Uterus (tissue), 2 donors: ENCODE data around the gene TCF4.

ENCODE experiments used
- CTCF ChIP-seq, 4 experiments: fragments of 200-600 bp in 2 of 4; fragments of 450-650 bp in 2 of 4; sonication (generic) in 2 of 4; IDR thresholded peaks; one replicate each; pipeline ENCODE4 v1.5.1; 2016 to 2019; ENCODE audit warnings: antibody characterized with exemption in 4 of 4, mild to moderate bottlenecking in 2 of 4, moderate library complexity in 1 of 4
- POLR2A ChIP-seq, 2 donors: fragments of 450-650 bp; IDR thresholded peaks; one replicate each; pipeline ENCODE4 v1.6.1; 2016; ENCODE audit warnings: antibody characterized with exemption in 2 of 2, mild to moderate bottlenecking in 1 of 2, moderate library complexity in 1 of 2

GRCh38 chr18:55346961-55347740, 240.8 kb downstream of the TCF4 start:
- TF ChIP-seq CTCF (IDR thresholded peaks at IDR 0.05) = no peak
- no peak for TF ChIP-seq POLR2A (IDR thresholded peaks at IDR 0.05)
